WTC11 (cell line): ENCODE data around the gene NT5DC1. TPM values are rescaled to one million over a fixed set of nuclear protein-coding genes. Genes with fewer than 3 reads are reported as not detected.

ENCODE experiments used
- ATAC-seq: fragments of 200-7000 bp; cut with Tn5 transposase; 2 replicates; pipeline ENCODE4 v1.10.0; 2021; ENCODE audit warnings: mild to moderate bottlenecking, moderate library complexity
- CTCF ChIA-PET: fragments of 300-600 bp; sonication (Branson Sonifier 250); formaldehyde crosslinking; loops from one replicate; lab custom pipeline; 2021; ENCODE audit warnings: antibody characterized with exemption; lab: Charles Lee
- POLR2A ChIA-PET: fragments of 350-600 bp; sonication (Branson Sonifier 250); formaldehyde crosslinking; loops from one replicate; lab custom pipeline; 2021; ENCODE audit warnings: antibody characterized with exemption; lab: Charles Lee
- DNase-seq: peaks from one replicate; pipeline ENCODE4 v3.0.0; 2021; ENCODE audit warnings: low spot score
- H3K27ac Mint-ChIP-seq: 2 replicates; pipeline ENCODE4 v1.8.0; 2021; ENCODE audit warnings: mixed read lengths
- H3K27me3 Mint-ChIP-seq: 2 replicates; pipeline ENCODE4 v1.8.0; 2021; ENCODE audit warnings: low read depth, mild to moderate bottlenecking, moderate library complexity, mixed read lengths
- H3K36me3 Mint-ChIP-seq: 2 replicates; pipeline ENCODE4 v1.8.0; 2021; ENCODE audit warnings: mixed read lengths
- H3K4me1 Mint-ChIP-seq: 2 replicates; pipeline ENCODE4 v1.8.0; 2022; ENCODE audit warnings: mixed read lengths
- H3K4me3 Mint-ChIP-seq: 2 replicates; pipeline ENCODE4 v1.8.0; 2021; ENCODE audit warnings: mild to moderate bottlenecking, moderate library complexity, mixed read lengths
- H3K9me3 Mint-ChIP-seq: 2 replicates; pipeline ENCODE4 v1.8.0; 2021; ENCODE audit warnings: mixed read lengths
- ARID4B ChIP-seq: sonication (generic); formaldehyde crosslinking; IDR thresholded peaks from 2 replicates; pipeline ENCODE4 v1.8.0; 2023; ENCODE audit warnings: missing genetic modification reagents, mild to moderate bottlenecking, borderline replicate concordance
- ATF1 ChIP-seq: sonication (generic); formaldehyde crosslinking; IDR thresholded peaks from 2 replicates; pipeline ENCODE4 v1.8.1; 2023; ENCODE audit warnings: mild to moderate bottlenecking, moderate library complexity, missing genetic modification reagents
- ATF2 ChIP-seq: sonication (generic); formaldehyde crosslinking; IDR thresholded peaks from 2 replicates; pipeline ENCODE4 v1.8.1; 2022; ENCODE audit warnings: low read depth, missing genetic modification reagents, borderline replicate concordance
- CTCF ChIP-seq: fragments of 200-600 bp; IDR thresholded peaks from 2 replicates; pipeline ENCODE4 v1.8.0; 2022; ENCODE audit warnings: antibody characterized with exemption
- E2F5 ChIP-seq: sonication (generic); formaldehyde crosslinking; IDR thresholded peaks from 2 replicates; pipeline ENCODE4 v1.8.1; 2022; ENCODE audit warnings: mild to moderate bottlenecking, moderate library complexity, missing genetic modification reagents
- FOXP1 ChIP-seq: sonication (generic); formaldehyde crosslinking; IDR thresholded peaks from 2 replicates; pipeline ENCODE4 v1.8.0; 2022; ENCODE audit warnings: missing genetic modification reagents, mild to moderate bottlenecking, moderate library complexity, borderline replicate concordance
- NR2C2 ChIP-seq: sonication (generic); formaldehyde crosslinking; IDR thresholded peaks from 2 replicates; pipeline ENCODE4 v1.8.0; 2022; ENCODE audit warnings: mild to moderate bottlenecking, missing genetic modification reagents
- SMAD3 ChIP-seq: sonication (generic); formaldehyde crosslinking; IDR thresholded peaks from 2 replicates; pipeline ENCODE4 v1.8.0; 2022; ENCODE audit warnings: missing genetic modification reagents, mild to moderate bottlenecking, borderline replicate concordance
- TCF7 ChIP-seq: sonication (generic); formaldehyde crosslinking; IDR thresholded peaks from 2 replicates; pipeline ENCODE4 v1.8.0; 2022; ENCODE audit warnings: mild to moderate bottlenecking, low read depth, missing genetic modification reagents, moderate library complexity
- USF1 ChIP-seq: sonication (generic); formaldehyde crosslinking; IDR thresholded peaks from 2 replicates; pipeline ENCODE4 v1.8.0; 2022; ENCODE audit warnings: mild to moderate bottlenecking, missing genetic modification reagents
- ZNF317 ChIP-seq: sonication (generic); formaldehyde crosslinking; IDR thresholded peaks from 2 replicates; pipeline ENCODE4 v1.8.1; 2023; ENCODE audit warnings: low read depth, mild to moderate bottlenecking, moderate library complexity, missing genetic modification reagents, borderline replicate concordance
- ZNF425 ChIP-seq: fragments of 250-450 bp; sonication (Bioruptor Pico); conservative IDR thresholded peaks from 2 replicates; pipeline ENCODE4 v1.9.0; 2021; ENCODE audit warnings: mild to moderate bottlenecking
- total RNA-seq: library from RNA; stranded (reverse); gene quantifications from 3 replicates; pipeline ENCODE4 v1.2.3, GENCODE V29; 2021

NT5DC1 gene
- total RNA-seq, 1 experiment from 2014 or later, result 67.9 TPM

- POLR2A ChIA-PET, result no interaction called here
- no peaks in the 10 kb centered on the region for H3K9me3 Mint-ChIP-seq
- TF ChIP-seq ATF1 (CRISPR knock-in tag), result no peak
- TF ChIP-seq ZNF317 (CRISPR knock-in tag), result no peak
- TF ChIP-seq ZNF425 (CRISPR knock-in tag), result no peak
- no peak for TF ChIP-seq TCF7
- no peak for TF ChIP-seq ATF2 (CRISPR knock-in tag)
- TF ChIP-seq SMAD3, result no peak
- TF ChIP-seq E2F5, result no peak
- no peak for TF ChIP-seq USF1
- TF ChIP-seq CTCF, result no peak
- no peak for TF ChIP-seq FOXP1 (CRISPR knock-in tag)
- TF ChIP-seq NR2C2 (CRISPR knock-in tag), result no peak
- no peak for TF ChIP-seq ARID4B (CRISPR knock-in tag)
- no peak overlapping the region for H3K27ac Mint-ChIP-seq
- H3K27me3 Mint-ChIP-seq, result no peaks in the 10 kb centered on the region; the same call in 1 of the 2 replicates
- ATAC-seq (no peak), DNase-seq (no peak)
- H3K36me3 Mint-ChIP-seq, result no peaks in the 10 kb centered on the region
- peaks cover 7% of the 10 kb centered on the region for H3K4me1 Mint-ChIP-seq
- no peak overlapping the region for H3K4me3 Mint-ChIP-seq
- CTCF ChIA-PET, result interaction anchor here (1.3 kb wide), 1 partner anchor 47 kb away, joined by 4 read pairs; no protein-coding TSS in a partner anchor
These were observed 42.9 kb upstream of the NT5DC1 start for GRCh38 chr6:116057766-116058165.
